ENCODE results near the gene MFNG. TPM values are rescaled to one million over a fixed set of nuclear protein-coding genes. Genes with fewer than 3 reads are reported as not detected.

Gene MFNG
- total and polyA plus RNA-seq, 4 donors = 14.3 to 46.7 (median 31.0) TPM

DNA sequence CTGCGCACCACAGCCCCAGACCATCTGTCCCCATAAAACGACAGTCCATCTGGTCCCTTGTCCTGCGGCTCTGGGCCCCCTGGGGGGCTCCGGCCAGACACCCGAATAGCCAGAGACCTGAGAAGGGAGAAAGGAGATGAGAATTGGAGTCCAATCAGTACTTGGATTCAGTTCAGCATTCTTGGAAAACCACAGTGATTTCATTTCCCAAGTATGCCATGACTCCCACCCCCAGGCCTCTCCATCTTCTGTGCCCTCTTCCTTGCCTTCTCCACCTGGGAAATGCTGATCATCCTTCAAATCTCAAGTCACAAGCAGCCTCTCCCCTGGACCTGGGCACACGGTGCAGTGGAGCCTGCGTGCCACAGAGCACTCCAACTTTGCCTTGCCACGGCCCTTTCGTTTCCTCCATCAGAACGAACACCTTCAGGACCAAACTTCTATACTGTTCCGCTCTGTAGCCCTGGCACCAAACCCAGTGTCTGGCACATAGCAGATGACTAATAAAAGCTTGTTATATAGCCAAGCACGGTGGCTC is 10.9 kb upstream of the MFNG start:
- no peak overlapping the region for H3K9ac ChIP-seq (ENCODE audit: insufficient read depth in 1 of 2, low read length in 2 of 2)
- no peaks in the 10 kb centered on the region for H3K9me3 ChIP-seq (ENCODE audit: control insufficient read depth in 4 of 4, insufficient read depth in 3 of 4, low read length in 3 of 4)
- DNase-seq = no peak
- ATAC-seq (ENCODE audit: insufficient read depth, low FRiP score) = no peak
- WGBS, 2 donors = 91 to 97% methylated on average over 12 of the region's 12 CpGs
- TF ChIP-seq CTCF (IDR thresholded peaks at IDR 0.05; ENCODE audit: control extremely low read depth, extremely low read depth) = no peak
- H3K36me3 ChIP-seq (ENCODE audit: control insufficient read depth in 4 of 4, insufficient read depth in 4 of 4, low read length in 4 of 4) = peaks cover 0 to 11% (median 0%) of the 10 kb centered on the region in 4 donors
- no peaks in the 10 kb centered on the region for H3K27me3 ChIP-seq (ENCODE audit: control insufficient read depth in 3 of 3, insufficient read depth in 3 of 3, low read length in 2 of 3)
- H3K4me1 ChIP-seq (ENCODE audit: control insufficient read depth in 5 of 5, insufficient read depth in 5 of 5, low read length in 5 of 5) = peaks cover 0 to 18% (median 9%) of the 10 kb centered on the region in 5 donors
- no peak overlapping the region for H3K4me3 ChIP-seq
- H3K27ac ChIP-seq (ENCODE audit: low read depth in 1 of 2, low read length in 1 of 2) = no peak overlapping the region

- no peak overlapping the region for H3K27ac ChIP-seq (ENCODE audit: low read depth in 1 of 2, low read length in 1 of 2)
- no peak overlapping the region for H3K4me3 ChIP-seq
- TF ChIP-seq CTCF (IDR thresholded peaks at IDR 0.05; ENCODE audit: control extremely low read depth, extremely low read depth) = no peak
- WGBS, 2 donors = 92% methylated on average over 11 of the region's 11 CpGs
- peaks cover 0 to 11% (median 0%) of the 10 kb centered on the region in 4 donors for H3K36me3 ChIP-seq (ENCODE audit: control insufficient read depth in 4 of 4, insufficient read depth in 4 of 4, low read length in 4 of 4)
- H3K9me3 ChIP-seq (ENCODE audit: control insufficient read depth in 4 of 4, insufficient read depth in 3 of 4, low read length in 3 of 4) = no peaks in the 10 kb centered on the region
- H3K27me3 ChIP-seq (ENCODE audit: control insufficient read depth in 3 of 3, insufficient read depth in 3 of 3, low read length in 2 of 3) = no peaks in the 10 kb centered on the region
- no peak for ATAC-seq (ENCODE audit: insufficient read depth, low FRiP score)
- H3K9ac ChIP-seq (ENCODE audit: insufficient read depth in 1 of 2, low read length in 2 of 2) = no peak overlapping the region
- peaks cover 0 to 15% (median 6%) of the 10 kb centered on the region in 5 donors for H3K4me1 ChIP-seq (ENCODE audit: control insufficient read depth in 5 of 5, insufficient read depth in 5 of 5, low read length in 5 of 5)
- no peak for DNase-seq
Measured at GRCh38 chr22:37496651-37497050, 10.5 kb upstream of the MFNG start.

GRCh38 chr22:37493979-37494378 is 7.8 kb upstream of the MFNG start:
- Histone ChIP-seq H3K9me3 (ENCODE audit: control insufficient read depth in 4 of 4, insufficient read depth in 3 of 4, low read length in 3 of 4) (no peaks in the 10 kb centered on the region), H3K4me1 (ENCODE audit: control insufficient read depth in 5 of 5, insufficient read depth in 5 of 5, low read length in 5 of 5) (peaks cover 0 to 7% (median 3%) of the 10 kb centered on the region in 5 donors), H3K4me3 (no peak overlapping the region), H3K9ac (ENCODE audit: insufficient read depth in 1 of 2, low read length in 2 of 2) (no peak overlapping the region), H3K36me3 (ENCODE audit: control insufficient read depth in 4 of 4, insufficient read depth in 4 of 4, low read length in 4 of 4) (peaks cover 0 to 11% (median 0%) of the 10 kb centered on the region in 4 donors), H3K27ac (ENCODE audit: low read depth in 1 of 2, low read length in 1 of 2) (no peak overlapping the region), H3K27me3 (ENCODE audit: control insufficient read depth in 3 of 3, insufficient read depth in 3 of 3, low read length in 2 of 3) (no peaks in the 10 kb centered on the region)
- no peak for DNase-seq
- WGBS, 2 donors = 92 to 93% methylated on average over 10 of the region's 10 CpGs
- ATAC-seq (ENCODE audit: insufficient read depth, low FRiP score) = no peak
- TF ChIP-seq CTCF (IDR thresholded peaks at IDR 0.05; ENCODE audit: control extremely low read depth, extremely low read depth) = no peak

Data from lung (tissue), 12 donors.